Lower lobe of right lung (tissue), 2 donors: ENCODE data around the gene NELL1. TPM values are rescaled to one million over a fixed set of nuclear protein-coding genes. Genes with fewer than 3 reads are reported as not detected.

ENCODE experiments used
- ATAC-seq, 2 donors: fragments of 200-7000 bp; cut with Tn5 transposase; one replicate each; pipeline ENCODE4 v1.9.1; 2020 to 2022; ENCODE audit warnings: mild to moderate bottlenecking in 2 of 2, moderate library complexity in 2 of 2
- DNase-seq: peaks from one replicate; pipeline ENCODE4 v3.0.0-alpha.2; 2020
- H3K27ac ChIP-seq: fragments of 200-600 bp; one replicate; pipeline ENCODE4 v1.8.0; 2022
- H3K27me3 ChIP-seq: fragments of 200-600 bp; one replicate; pipeline ENCODE4 v1.8.0; 2022; ENCODE audit warnings: low read depth
- H3K36me3 ChIP-seq: fragments of 200-600 bp; one replicate; pipeline ENCODE4 v1.8.0; 2022; ENCODE audit warnings: mild to moderate bottlenecking
- H3K4me1 ChIP-seq: fragments of 200-600 bp; one replicate; pipeline ENCODE4 v1.8.0; 2022
- H3K4me3 ChIP-seq: fragments of 200-600 bp; one replicate; pipeline ENCODE4 v1.8.0; 2022; ENCODE audit warnings: mild to moderate bottlenecking
- H3K9me3 ChIP-seq: fragments of 200-600 bp; one replicate; pipeline ENCODE4 v1.8.0; 2022
- CTCF ChIP-seq: fragments of 200-600 bp; IDR thresholded peaks from one replicate; pipeline ENCODE4 v1.8.0; 2022; ENCODE audit warnings: antibody characterized with exemption, mild to moderate bottlenecking
- intact Hi-C: fragments of 100-400 bp; cut with DNase I; formaldehyde crosslinking; loops from one replicate; pipeline ENCODE4 v1.11.0; 2022
- total RNA-seq: library from RNA; stranded (reverse); fragmentation: NEBNext Ultra II Directional; extraction: Animal tissue kit (Norgen Biotek cat#: 25700); gene quantifications from one replicate; pipeline ENCODE4 v1.2.1, GENCODE V29; 2021
- donor health status: DM: no; HTN: yes; CAD: no; lungs with severe emphysema.

NELL1 gene
- total RNA-seq, 1 donor from 2014 or later, result 0.15 TPM

- Histone ChIP-seq H3K27ac (no peak overlapping the region), H3K4me1 (no peaks in the 10 kb centered on the region), H3K4me3 (no peak overlapping the region), H3K9me3 (no peaks in the 10 kb centered on the region), H3K27me3 (no peaks in the 10 kb centered on the region), H3K36me3 (no peaks in the 10 kb centered on the region)
- no peak for TF ChIP-seq CTCF
- intact Hi-C loops, result no loop called here
- no peak for DNase-seq
- no peak for ATAC-seq
These were observed 508.0 kb downstream of the NELL1 start for GRCh38 chr11:21177379-21177778.

GRCh38 chr11:21179770-21180169, 510.4 kb downstream of the NELL1 start:
- ATAC-seq (no peak), DNase-seq (no peak)
- H3K27me3 ChIP-seq, result no peaks in the 10 kb centered on the region
- no peak overlapping the region for H3K27ac ChIP-seq
- no peak overlapping the region for H3K4me3 ChIP-seq
- no peaks in the 10 kb centered on the region for H3K36me3 ChIP-seq
- H3K4me1 ChIP-seq, result no peaks in the 10 kb centered on the region
- TF ChIP-seq CTCF, result no peak
- intact Hi-C loops, result no loop called here
- no peaks in the 10 kb centered on the region for H3K9me3 ChIP-seq

- Histone ChIP-seq H3K9me3 (no peaks in the 10 kb centered on the region), H3K4me3 (no peak overlapping the region), H3K27me3 (no peaks in the 10 kb centered on the region), H3K4me1 (no peaks in the 10 kb centered on the region), H3K27ac (no peak overlapping the region), H3K36me3 (no peaks in the 10 kb centered on the region)
- DNase-seq (no peak), ATAC-seq (no peak)
- intact Hi-C loops, result no loop called here
- TF ChIP-seq CTCF, result no peak
These were observed 510.8 kb downstream of the NELL1 start for GRCh38 chr11:21180182-21180581.

GRCh38 chr11:21185959-21186358, 516.6 kb downstream of the NELL1 start:
- no peaks in the 10 kb centered on the region for H3K36me3 ChIP-seq
- no peaks in the 10 kb centered on the region for H3K27me3 ChIP-seq
- H3K27ac ChIP-seq, result no peak overlapping the region
- no peak overlapping the region for H3K4me3 ChIP-seq
- no peaks in the 10 kb centered on the region for H3K4me1 ChIP-seq
- no peak for DNase-seq
- no peak for ATAC-seq
- H3K9me3 ChIP-seq, result no peaks in the 10 kb centered on the region
- no peak for TF ChIP-seq CTCF
- intact Hi-C loops, result no loop called here

GRCh38 chr11:21190181-21190580, 520.8 kb downstream of the NELL1 start:
- DNase-seq (no peak), ATAC-seq (no peak)
- intact Hi-C loops, result no loop called here
- no peak for TF ChIP-seq CTCF
- no peak overlapping the region for H3K27ac ChIP-seq
- H3K9me3 ChIP-seq, result no peaks in the 10 kb centered on the region
- no peaks in the 10 kb centered on the region for H3K27me3 ChIP-seq
- H3K4me3 ChIP-seq, result no peak overlapping the region
- H3K4me1 ChIP-seq, result no peaks in the 10 kb centered on the region
- H3K36me3 ChIP-seq, result no peaks in the 10 kb centered on the region

- DNase-seq (no peak), ATAC-seq (no peak)
- Histone ChIP-seq H3K4me3 (no peak overlapping the region), H3K36me3 (no peaks in the 10 kb centered on the region), H3K4me1 (no peaks in the 10 kb centered on the region), H3K27me3 (no peaks in the 10 kb centered on the region), H3K27ac (no peak overlapping the region), H3K9me3 (no peaks in the 10 kb centered on the region)
- intact Hi-C loops, result no loop called here
- TF ChIP-seq CTCF, result no peak
These were observed 526.6 kb downstream of the NELL1 start for GRCh38 chr11:21195995-21196394.
